GM23338 (cell line): ENCODE measurements around the gene ZFHX3. TPM values are rescaled to one million over a fixed set of nuclear protein-coding genes. Genes with fewer than 3 reads are reported as not detected.

Experiments
- ATAC-seq: fragments of 200-7000 bp; cut with Tn5 transposase; 3 replicates; pipeline ENCODE4 v1.9.1; 2020
- DNase-seq: peaks from one replicate; pipeline ENCODE4 v3.0.0-alpha.2; 2015; ENCODE audit warnings: low spot score
- H2AFZ ChIP-seq: fragments of 200-600 bp; sonication (generic); 2 replicates; pipeline ENCODE4 v1.8.0; 2016; ENCODE audit warnings: antibody characterized with exemption, mild to moderate bottlenecking, moderate library complexity
- H3F3A ChIP-seq: fragments of 200-600 bp; sonication (generic); replicated peaks from 2 replicates; pipeline ENCODE4 v1.8.0; 2017; ENCODE audit warnings: antibody characterized with exemption, mixed run types, low read depth
- H3K27ac ChIP-seq: fragments of 200-600 bp; sonication (generic); 2 replicates; pipeline ENCODE4 v1.6.1; 2016; ENCODE audit warnings: low read depth
- H3K27me3 ChIP-seq: fragments of 200-600 bp; sonication (generic); 2 replicates; pipeline ENCODE4 v1.8.0; 2016; ENCODE audit warnings: mild to moderate bottlenecking, mixed run types, moderate library complexity; ENCODE audit not compliant: insufficient read depth
- H3K36me3 ChIP-seq: fragments of 200-600 bp; sonication (generic); 2 replicates; pipeline ENCODE4 v1.8.0; 2016; ENCODE audit warnings: mild to moderate bottlenecking; ENCODE audit not compliant: insufficient read depth
- H3K4me1 ChIP-seq: fragments of 200-600 bp; sonication (generic); 2 replicates; pipeline ENCODE4 v1.8.0; 2016; ENCODE audit warnings: mild to moderate bottlenecking, moderate library complexity; ENCODE audit not compliant: insufficient read depth
- H3K4me2 ChIP-seq: fragments of 200-600 bp; sonication (generic); 2 replicates; pipeline ENCODE4 v1.7.1; 2017; ENCODE audit warnings: mixed run types
- H3K4me3 ChIP-seq: fragments of 200-600 bp; sonication (generic); 2 replicates; pipeline ENCODE4 v1.6.1; 2016; ENCODE audit warnings: mixed run types
- H3K79me2 ChIP-seq: fragments of 200-600 bp; sonication (generic); replicated peaks from 2 replicates; pipeline ENCODE4 v1.8.0; 2017; ENCODE audit warnings: mild to moderate bottlenecking; ENCODE audit not compliant: insufficient read depth
- H3K9me2 ChIP-seq: fragments of 200-600 bp; sonication (generic); 2 replicates; pipeline ENCODE4 v1.8.0; 2017; ENCODE audit not compliant: insufficient read depth
- H4K20me1 ChIP-seq: fragments of 200-600 bp; sonication (generic); replicated peaks from 2 replicates; pipeline ENCODE4 v1.8.0; 2017; ENCODE audit warnings: mild to moderate bottlenecking; ENCODE audit not compliant: insufficient read depth
- H3K27ac Mint-ChIP-seq: 2 replicates; pipeline ENCODE4 v1.8.0; 2020; ENCODE audit warnings: inconsistent platforms, mild to moderate bottlenecking, moderate library complexity, mixed read lengths
- H3K27me3 Mint-ChIP-seq: 3 replicates; pipeline ENCODE4 v1.8.0; 2022; ENCODE audit warnings: low read depth, mild to moderate bottlenecking, moderate library complexity, mixed read lengths, inconsistent platforms; ENCODE audit not compliant: insufficient read depth, poor library complexity
- H3K36me3 Mint-ChIP-seq: 3 replicates; pipeline ENCODE4 v1.8.0; 2021; ENCODE audit warnings: low read depth, mild to moderate bottlenecking, inconsistent platforms, moderate library complexity, mixed read lengths
- H3K4me1 Mint-ChIP-seq: 3 replicates; pipeline ENCODE4 v1.8.0; 2020; ENCODE audit warnings: mild to moderate bottlenecking, inconsistent platforms, mixed read lengths
- H3K4me3 Mint-ChIP-seq: 3 replicates; pipeline ENCODE4 v1.8.0; 2021; ENCODE audit warnings: moderate library complexity, mild to moderate bottlenecking, inconsistent platforms, mixed read lengths
- H3K9me3 Mint-ChIP-seq: 3 replicates; pipeline ENCODE4 v1.8.0; 2020; ENCODE audit warnings: moderate library complexity, mild to moderate bottlenecking, inconsistent platforms, mixed read lengths
- CREB1 ChIP-seq: fragments of 250-450 bp; sonication (Bioruptor Pico); IDR thresholded peaks from 2 replicates; pipeline ENCODE4 v1.5.0; 2020; ENCODE audit warnings: low read depth, mild to moderate bottlenecking, moderate library complexity
- EZH2 ChIP-seq: fragments of 200-600 bp; sonication (generic); IDR thresholded peaks from one replicate; pipeline ENCODE4 v1.8.0; 2017; ENCODE audit warnings: antibody characterized with exemption, mild to moderate bottlenecking, low read depth; ENCODE audit not compliant: unreplicated experiment
- EZH2phosphoT487 ChIP-seq: fragments of 200-600 bp; sonication (generic); IDR thresholded peaks from one replicate; pipeline ENCODE4 v1.8.1; 2018; ENCODE audit warnings: antibody characterized with exemption; ENCODE audit not compliant: unreplicated experiment
- NANOG ChIP-seq: IDR thresholded peaks from 2 replicates; pipeline ENCODE4 v1.6.1; 2016; ENCODE audit warnings: antibody characterized with exemption, borderline replicate concordance
- POLR2AphosphoS5 ChIP-seq: IDR thresholded peaks from 2 replicates; pipeline ENCODE4 v1.6.1; 2016; ENCODE audit warnings: antibody characterized with exemption, low read depth
- STAT1 ChIP-seq: IDR thresholded peaks from one replicate; pipeline ENCODE4 v1.6.1; 2016; ENCODE audit warnings: antibody characterized with exemption; ENCODE audit not compliant: unreplicated experiment
- ZNF114 ChIP-seq: fragments of 250-450 bp; sonication (Bioruptor Pico); IDR thresholded peaks from 2 replicates; pipeline ENCODE4 v1.5.0; 2020; ENCODE audit warnings: mild to moderate bottlenecking, moderate library complexity
- ZNF331 ChIP-seq: fragments of 250-450 bp; sonication (Bioruptor Pico); IDR thresholded peaks from 2 replicates; pipeline ENCODE4 v1.5.0; 2020; ENCODE audit warnings: low read depth, mild to moderate bottlenecking, moderate library complexity
- polyA plus RNA-seq: library from polyadenylated mRNA; unstranded; fragments of >200 nt; fragmentation: Nextera tagmentation; extraction: Ambion mirVana; gene quantifications from 2 replicates; pipeline ENCODE4 v1.2.1, GENCODE V29; 2016
- total RNA-seq: library from RNA; depleted of rRNA; stranded (reverse); fragments of >200 nt; shearing (Covaris generic); gene quantifications from 2 replicates; pipeline ENCODE4 v1.2.3, GENCODE V29; 2014
- TF ChIP-seq, protein P1 (sequence below): fragments of 250-450 bp; sonication (Bioruptor Pico); IDR thresholded peaks from 2 replicates; pipeline ENCODE4 v1.5.0; 2020; ENCODE audit warnings: mild to moderate bottlenecking, moderate library complexity
- TF ChIP-seq, protein P2 (sequence below), 2 experiments: fragments of 200-600 bp in 1 of 2; sonication (generic) in 1 of 2; conservative IDR thresholded peaks; 2 replicates each; pipeline versions ENCODE4 v1.5.1 to v1.6.1; 2016 to 2017; ENCODE audit warnings: antibody characterized with exemption in 2 of 2, low read depth in 2 of 2, mild to moderate bottlenecking in 2 of 2, moderate library complexity in 1 of 2
- TF ChIP-seq, protein P3 (sequence below): IDR thresholded peaks from one replicate; pipeline ENCODE4 v1.6.1; 2018; ENCODE audit warnings: antibody characterized with exemption; ENCODE audit not compliant: unreplicated experiment
- TF ChIP-seq, protein P4 (sequence below): IDR thresholded peaks from 2 replicates; pipeline ENCODE4 v1.6.1; 2016; ENCODE audit warnings: antibody characterized with exemption

ZFHX3 gene
- total and polyA plus RNA-seq, 2 experiments from 2014 or later: 1.0 to 1.5 TPM

DNA sequence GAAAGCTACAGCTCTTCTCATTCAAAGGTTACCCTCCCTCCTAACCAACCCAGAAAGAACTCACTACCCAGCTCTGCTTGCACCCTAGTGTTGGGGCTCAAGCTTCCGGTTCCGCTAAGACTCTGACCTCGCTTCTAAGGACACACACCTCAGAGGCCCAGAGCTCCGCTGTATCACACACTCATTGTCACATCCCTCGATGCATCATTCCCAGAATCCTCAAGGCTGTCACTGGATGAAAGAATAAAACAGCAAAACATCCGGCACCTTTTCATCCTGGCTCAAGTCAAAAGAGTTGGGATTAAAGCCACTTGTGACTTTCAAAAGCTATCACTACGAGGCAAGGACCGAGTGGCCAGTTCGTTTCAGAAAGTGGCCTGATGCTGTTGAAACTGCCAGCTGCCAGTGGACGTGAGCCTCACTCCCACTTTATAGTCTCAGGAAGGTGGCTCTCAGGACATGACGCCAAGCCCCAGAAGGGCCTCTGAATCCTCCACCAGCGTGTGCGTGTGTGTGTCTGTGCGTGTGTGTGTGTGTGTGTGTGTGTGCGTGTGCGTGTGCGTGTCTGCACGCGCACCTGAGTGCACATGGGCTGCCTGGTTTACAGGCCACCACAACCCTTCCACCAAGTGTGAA, 29.0 kb downstream of the ZFHX3 start:
- H3K27me3 ChIP-seq: peaks cover 6% of the 10 kb centered on the region; the same call in 1 of the 2 replicates
- H3K9me2 ChIP-seq: 0 out of 2 replicates have a peak, but pooled peaks cover 3% of the 10 kb centered on the region
- peaks cover 13% of the 10 kb centered on the region for H3K27me3 Mint-ChIP-seq
- no peaks in the 10 kb centered on the region for H3K36me3 ChIP-seq
- DNase-seq (no peak), ATAC-seq (no peak)
- H3K9me3 Mint-ChIP-seq: no peaks in the 10 kb centered on the region
- no peak overlapping the region for H3K27ac ChIP-seq
- H3K4me3 ChIP-seq: no peak overlapping the region
- no peaks in the 10 kb centered on the region for H4K20me1 ChIP-seq
- no peak overlapping the region for H2AFZ ChIP-seq
- H3K36me3 Mint-ChIP-seq: no peaks in the 10 kb centered on the region
- H3K4me3 Mint-ChIP-seq: no peak overlapping the region
- no peaks in the 10 kb centered on the region for H3K79me2 ChIP-seq
- TF ChIP-seq STAT1 (no peak), ZNF331 (CRISPR knock-in tag) (no peak), POLR2AphosphoS5 (no peak), EZH2 (no peak), EZH2phosphoT487 (no peak), CREB1 (CRISPR knock-in tag) (no peak), ZNF114 (CRISPR knock-in tag) (no peak), NANOG (no peak)
- TF ChIP-seq, protein P1, sequence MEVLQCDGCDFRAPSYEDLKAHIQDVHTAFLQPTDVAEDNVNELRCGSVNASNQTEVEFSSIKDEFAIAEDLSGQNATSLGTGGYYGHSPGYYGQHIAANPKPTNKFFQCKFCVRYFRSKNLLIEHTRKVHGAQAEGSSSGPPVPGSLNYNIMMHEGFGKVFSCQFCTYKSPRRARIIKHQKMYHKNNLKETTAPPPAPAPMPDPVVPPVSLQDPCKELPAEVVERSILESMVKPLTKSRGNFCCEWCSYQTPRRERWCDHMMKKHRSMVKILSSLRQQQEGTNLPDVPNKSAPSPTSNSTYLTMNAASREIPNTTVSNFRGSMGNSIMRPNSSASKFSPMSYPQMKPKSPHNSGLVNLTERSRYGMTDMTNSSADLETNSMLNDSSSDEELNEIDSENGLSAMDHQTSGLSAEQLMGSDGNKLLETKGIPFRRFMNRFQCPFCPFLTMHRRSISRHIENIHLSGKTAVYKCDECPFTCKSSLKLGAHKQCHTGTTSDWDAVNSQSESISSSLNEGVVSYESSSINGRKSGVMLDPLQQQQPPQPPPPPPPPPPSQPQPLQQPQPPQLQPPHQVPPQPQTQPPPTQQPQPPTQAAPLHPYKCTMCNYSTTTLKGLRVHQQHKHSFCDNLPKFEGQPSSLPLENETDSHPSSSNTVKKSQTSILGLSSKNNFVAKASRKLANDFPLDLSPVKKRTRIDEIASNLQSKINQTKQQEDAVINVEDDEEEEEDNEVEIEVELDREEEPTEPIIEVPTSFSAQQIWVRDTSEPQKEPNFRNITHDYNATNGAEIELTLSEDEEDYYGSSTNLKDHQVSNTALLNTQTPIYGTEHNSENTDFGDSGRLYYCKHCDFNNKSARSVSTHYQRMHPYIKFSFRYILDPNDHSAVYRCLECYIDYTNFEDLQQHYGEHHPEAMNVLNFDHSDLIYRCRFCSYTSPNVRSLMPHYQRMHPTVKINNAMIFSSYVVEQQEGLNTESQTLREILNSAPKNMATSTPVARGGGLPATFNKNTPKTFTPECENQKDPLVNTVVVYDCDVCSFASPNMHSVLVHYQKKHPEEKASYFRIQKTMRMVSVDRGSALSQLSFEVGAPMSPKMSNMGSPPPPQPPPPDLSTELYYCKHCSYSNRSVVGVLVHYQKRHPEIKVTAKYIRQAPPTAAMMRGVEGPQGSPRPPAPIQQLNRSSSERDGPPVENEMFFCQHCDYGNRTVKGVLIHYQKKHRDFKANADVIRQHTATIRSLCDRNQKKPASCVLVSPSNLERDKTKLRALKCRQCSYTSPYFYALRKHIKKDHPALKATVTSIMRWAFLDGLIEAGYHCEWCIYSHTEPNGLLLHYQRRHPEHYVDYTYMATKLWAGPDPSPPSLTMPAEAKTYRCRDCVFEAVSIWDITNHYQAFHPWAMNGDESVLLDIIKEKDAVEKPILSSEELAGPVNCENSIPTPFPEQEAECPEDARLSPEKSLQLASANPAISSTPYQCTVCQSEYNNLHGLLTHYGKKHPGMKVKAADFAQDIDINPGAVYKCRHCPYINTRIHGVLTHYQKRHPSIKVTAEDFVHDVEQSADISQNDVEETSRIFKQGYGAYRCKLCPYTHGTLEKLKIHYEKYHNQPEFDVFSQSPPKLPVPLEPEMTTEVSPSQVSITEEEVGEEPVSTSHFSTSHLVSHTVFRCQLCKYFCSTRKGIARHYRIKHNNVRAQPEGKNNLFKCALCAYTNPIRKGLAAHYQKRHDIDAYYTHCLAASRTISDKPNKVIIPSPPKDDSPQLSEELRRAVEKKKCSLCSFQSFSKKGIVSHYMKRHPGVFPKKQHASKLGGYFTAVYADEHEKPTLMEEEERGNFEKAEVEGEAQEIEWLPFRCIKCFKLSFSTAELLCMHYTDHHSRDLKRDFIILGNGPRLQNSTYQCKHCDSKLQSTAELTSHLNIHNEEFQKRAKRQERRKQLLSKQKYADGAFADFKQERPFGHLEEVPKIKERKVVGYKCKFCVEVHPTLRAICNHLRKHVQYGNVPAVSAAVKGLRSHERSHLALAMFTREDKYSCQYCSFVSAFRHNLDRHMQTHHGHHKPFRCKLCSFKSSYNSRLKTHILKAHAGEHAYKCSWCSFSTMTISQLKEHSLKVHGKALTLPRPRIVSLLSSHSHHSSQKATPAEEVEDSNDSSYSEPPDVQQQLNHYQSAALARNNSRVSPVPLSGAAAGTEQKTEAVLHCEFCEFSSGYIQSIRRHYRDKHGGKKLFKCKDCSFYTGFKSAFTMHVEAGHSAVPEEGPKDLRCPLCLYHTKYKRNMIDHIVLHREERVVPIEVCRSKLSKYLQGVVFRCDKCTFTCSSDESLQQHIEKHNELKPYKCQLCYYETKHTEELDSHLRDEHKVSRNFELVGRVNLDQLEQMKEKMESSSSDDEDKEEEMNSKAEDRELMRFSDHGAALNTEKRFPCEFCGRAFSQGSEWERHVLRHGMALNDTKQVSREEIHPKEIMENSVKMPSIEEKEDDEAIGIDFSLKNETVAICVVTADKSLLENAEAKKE (CRISPR knock-in tag): no peak
- TF ChIP-seq, protein P2, sequence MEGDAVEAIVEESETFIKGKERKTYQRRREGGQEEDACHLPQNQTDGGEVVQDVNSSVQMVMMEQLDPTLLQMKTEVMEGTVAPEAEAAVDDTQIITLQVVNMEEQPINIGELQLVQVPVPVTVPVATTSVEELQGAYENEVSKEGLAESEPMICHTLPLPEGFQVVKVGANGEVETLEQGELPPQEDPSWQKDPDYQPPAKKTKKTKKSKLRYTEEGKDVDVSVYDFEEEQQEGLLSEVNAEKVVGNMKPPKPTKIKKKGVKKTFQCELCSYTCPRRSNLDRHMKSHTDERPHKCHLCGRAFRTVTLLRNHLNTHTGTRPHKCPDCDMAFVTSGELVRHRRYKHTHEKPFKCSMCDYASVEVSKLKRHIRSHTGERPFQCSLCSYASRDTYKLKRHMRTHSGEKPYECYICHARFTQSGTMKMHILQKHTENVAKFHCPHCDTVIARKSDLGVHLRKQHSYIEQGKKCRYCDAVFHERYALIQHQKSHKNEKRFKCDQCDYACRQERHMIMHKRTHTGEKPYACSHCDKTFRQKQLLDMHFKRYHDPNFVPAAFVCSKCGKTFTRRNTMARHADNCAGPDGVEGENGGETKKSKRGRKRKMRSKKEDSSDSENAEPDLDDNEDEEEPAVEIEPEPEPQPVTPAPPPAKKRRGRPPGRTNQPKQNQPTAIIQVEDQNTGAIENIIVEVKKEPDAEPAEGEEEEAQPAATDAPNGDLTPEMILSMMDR (conservative IDR thresholded peaks at IDR 0.05; ENCODE audit: low read depth in 2 of 2): no peak
- TF ChIP-seq, protein P3, sequence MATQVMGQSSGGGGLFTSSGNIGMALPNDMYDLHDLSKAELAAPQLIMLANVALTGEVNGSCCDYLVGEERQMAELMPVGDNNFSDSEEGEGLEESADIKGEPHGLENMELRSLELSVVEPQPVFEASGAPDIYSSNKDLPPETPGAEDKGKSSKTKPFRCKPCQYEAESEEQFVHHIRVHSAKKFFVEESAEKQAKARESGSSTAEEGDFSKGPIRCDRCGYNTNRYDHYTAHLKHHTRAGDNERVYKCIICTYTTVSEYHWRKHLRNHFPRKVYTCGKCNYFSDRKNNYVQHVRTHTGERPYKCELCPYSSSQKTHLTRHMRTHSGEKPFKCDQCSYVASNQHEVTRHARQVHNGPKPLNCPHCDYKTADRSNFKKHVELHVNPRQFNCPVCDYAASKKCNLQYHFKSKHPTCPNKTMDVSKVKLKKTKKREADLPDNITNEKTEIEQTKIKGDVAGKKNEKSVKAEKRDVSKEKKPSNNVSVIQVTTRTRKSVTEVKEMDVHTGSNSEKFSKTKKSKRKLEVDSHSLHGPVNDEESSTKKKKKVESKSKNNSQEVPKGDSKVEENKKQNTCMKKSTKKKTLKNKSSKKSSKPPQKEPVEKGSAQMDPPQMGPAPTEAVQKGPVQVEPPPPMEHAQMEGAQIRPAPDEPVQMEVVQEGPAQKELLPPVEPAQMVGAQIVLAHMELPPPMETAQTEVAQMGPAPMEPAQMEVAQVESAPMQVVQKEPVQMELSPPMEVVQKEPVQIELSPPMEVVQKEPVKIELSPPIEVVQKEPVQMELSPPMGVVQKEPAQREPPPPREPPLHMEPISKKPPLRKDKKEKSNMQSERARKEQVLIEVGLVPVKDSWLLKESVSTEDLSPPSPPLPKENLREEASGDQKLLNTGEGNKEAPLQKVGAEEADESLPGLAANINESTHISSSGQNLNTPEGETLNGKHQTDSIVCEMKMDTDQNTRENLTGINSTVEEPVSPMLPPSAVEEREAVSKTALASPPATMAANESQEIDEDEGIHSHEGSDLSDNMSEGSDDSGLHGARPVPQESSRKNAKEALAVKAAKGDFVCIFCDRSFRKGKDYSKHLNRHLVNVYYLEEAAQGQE: no peak
- TF ChIP-seq, protein P4, sequence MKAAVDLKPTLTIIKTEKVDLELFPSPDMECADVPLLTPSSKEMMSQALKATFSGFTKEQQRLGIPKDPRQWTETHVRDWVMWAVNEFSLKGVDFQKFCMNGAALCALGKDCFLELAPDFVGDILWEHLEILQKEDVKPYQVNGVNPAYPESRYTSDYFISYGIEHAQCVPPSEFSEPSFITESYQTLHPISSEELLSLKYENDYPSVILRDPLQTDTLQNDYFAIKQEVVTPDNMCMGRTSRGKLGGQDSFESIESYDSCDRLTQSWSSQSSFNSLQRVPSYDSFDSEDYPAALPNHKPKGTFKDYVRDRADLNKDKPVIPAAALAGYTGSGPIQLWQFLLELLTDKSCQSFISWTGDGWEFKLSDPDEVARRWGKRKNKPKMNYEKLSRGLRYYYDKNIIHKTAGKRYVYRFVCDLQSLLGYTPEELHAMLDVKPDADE: no peak
- 0 out of 2 replicates have a peak, but pooled peaks cover 6% of the 10 kb centered on the region for H3K4me1 ChIP-seq
- no peak overlapping the region for H3K4me2 ChIP-seq
- no peaks in the 10 kb centered on the region for H3F3A ChIP-seq
- H3K27ac Mint-ChIP-seq: no peak overlapping the region
- peaks cover 9% of the 10 kb centered on the region; the same call in 1 of the 3 replicates for H3K4me1 Mint-ChIP-seq
